Suppressor macrophage treated with lipopolysaccharide for 4 hours (primary cell): ENCODE data around the gene SMYD2.

ENCODE experiments used
- DNase-seq: peaks from one replicate; pipeline ENCODE4 v3.0.0-alpha.2; 2020

The SMYD2 gene, protein sequence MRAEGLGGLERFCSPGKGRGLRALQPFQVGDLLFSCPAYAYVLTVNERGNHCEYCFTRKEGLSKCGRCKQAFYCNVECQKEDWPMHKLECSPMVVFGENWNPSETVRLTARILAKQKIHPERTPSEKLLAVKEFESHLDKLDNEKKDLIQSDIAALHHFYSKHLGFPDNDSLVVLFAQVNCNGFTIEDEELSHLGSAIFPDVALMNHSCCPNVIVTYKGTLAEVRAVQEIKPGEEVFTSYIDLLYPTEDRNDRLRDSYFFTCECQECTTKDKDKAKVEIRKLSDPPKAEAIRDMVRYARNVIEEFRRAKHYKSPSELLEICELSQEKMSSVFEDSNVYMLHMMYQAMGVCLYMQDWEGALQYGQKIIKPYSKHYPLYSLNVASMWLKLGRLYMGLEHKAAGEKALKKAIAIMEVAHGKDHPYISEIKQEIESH

DNA sequence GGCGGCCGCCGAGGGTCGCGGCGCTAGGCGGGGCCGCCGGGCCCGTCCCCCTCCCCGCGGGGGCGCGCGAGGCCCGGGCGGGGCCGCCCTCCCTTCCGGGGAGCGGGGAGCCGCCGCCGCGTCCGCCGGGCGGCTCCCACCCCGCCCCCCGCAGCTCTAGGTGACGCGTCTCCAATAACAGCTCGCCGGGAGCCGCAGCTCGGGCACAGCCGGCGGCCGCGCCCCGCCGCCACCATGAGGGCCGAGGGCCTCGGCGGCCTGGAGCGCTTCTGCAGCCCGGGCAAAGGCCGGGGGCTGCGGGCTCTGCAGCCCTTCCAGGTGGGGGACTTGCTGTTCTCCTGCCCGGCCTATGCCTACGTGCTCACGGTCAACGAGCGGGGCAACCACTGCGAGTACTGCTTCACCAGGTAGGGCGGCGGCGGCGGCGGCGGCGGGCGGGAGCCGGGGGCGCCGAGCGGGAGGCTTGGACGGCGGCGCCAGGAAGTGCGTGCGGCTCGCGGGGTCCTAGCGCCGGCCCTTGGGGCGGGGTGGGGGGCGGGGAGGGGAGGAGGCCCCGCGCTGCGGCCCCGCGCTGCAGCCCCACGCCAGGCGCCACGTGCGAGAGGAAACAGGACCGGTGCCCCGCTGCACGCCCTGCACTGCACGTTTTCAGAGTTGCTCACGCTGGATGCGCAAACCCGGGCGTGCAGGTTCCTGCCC is at the start of gene SMYD2:
Gene SMYD2, plus strand, starts transcription at position 139 of the 699 bp plus-strand sequence. Its CDS starts 96 bp downstream, at position 235.
- DNase-seq, result peak; percentile 55

DNA sequence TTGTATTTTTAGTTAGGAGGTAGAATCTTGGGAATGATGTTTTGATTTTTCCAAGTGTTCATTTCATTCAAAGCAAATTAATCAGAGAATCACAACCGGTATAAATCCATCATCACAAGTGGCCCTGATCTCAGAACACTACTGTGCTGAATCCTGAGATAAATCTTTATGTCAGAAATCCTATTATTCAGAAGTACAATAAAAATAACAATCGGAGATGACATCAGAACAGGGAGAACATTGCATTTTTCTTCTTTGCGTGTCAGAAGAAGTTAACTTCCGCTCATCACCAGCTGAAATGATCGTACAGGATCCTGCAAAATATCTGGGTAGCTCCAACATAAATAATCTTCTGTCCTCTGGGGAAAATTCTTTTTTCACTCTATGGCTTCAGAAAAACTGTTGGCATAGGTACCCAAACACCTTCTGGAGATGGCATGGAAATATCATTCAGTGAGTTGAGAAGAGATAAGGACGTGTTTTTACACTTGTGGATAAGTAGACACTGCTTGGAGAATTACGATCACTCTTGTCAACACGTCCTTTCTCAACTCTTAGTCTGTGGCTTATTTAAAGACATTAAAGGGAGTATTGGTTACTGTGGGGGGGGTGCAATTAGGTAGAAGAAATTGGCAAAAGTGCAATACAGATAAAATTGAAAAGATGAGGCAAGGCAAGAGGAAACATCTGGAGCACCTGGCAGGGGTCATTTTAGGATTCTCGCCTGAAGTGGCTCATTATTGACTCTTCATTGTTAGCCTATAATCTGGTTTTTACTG is 46.9 kb upstream of the SMYD2 start:
- no peak for DNase-seq

DNA sequence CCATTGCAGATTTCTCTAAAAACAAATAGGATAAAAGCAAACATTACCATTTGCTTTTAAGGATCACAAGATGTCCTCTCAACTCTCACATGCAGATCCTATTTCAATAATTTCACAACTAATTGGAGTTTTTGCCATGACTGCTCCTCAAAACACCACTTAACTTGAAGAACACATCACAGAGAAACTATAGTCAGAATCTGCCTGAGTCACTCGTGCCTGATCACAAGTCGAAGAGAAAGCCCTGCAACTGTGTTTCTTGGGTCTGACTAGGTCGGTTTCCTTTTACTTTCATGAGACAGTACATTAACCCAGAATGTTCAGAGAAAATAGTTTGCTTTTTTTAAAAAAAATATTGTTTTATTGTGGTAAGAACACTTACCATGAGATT is 46.3 kb upstream of the SMYD2 start:
- DNase-seq, result peak; percentile 22

DNA sequence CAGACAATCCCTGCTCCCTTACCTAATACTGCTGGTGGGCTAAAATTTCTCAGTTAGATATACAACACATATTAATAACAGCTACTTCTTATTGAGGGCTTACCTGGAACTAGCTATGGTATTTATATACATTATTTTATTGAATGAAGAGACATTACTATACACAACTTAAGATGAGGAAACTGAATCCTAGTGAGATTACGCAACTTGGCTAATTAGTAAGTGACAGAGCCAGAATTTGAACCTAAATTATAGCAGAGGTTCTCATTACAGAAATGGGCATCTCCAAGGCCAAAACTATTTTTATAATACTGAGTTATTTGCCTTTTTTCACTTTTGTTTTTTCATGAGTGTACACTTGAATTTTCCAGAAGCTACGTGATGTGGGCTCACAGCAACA is 44.5 kb upstream of the SMYD2 start:
- no peak for DNase-seq

DNA sequence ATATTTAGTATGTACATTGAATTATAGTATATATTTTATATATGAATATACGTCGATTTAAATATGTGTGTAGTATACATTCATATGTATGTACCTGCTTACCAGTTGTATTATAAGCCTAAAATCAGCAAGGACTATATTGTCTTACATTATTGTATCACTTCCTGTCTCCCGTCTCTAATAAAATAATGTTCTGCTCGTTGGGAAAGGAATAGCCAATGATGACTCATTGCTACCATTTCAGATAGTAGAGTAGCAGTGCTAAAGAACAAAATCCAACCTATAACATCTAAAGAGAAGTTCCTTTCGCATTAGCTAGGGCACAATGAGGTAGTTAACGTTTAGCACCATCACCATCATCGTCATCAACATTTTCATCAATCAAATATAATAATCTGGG is 39.9 kb upstream of the SMYD2 start:
- DNase-seq, result no peak

DNA sequence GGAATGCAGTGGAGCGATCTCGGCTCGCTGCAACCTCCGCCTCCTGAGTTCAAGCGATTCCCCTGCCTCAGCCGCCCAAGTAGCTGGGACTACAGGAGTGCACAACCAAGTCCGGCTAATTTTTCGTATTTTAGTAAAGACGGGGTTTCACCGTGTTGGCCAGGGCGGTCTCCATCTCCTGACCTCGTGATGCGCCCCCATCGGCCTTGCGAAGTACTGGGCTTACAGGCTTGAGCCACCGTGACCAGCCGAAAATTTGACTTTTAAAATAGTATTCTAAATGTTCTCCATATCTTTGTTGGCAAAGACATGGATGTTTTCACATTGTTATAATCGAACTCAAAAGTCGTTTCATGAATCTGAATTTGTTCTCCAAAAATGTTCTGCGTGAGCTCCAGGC is 36.7 kb upstream of the SMYD2 start:
- no peak for DNase-seq

DNA sequence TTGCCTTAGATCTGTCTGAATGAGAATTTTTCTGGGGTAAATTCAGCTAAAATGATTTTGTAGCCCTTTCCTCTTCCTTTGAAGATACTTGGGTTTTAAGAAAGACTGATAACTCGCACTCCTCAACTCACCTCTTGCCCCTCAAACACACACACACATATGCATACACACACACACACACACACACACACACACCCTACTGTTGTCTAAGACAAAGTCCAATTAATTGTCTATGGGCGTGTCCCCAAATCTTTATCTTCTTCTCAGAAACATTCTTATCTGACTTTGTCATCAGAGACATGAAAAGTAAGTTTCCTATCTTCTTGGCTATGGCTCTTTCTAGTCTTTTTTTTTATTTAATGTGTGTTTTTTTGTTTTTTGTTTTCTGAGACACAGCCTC is 36.1 kb upstream of the SMYD2 start:
- no peak for DNase-seq

DNA sequence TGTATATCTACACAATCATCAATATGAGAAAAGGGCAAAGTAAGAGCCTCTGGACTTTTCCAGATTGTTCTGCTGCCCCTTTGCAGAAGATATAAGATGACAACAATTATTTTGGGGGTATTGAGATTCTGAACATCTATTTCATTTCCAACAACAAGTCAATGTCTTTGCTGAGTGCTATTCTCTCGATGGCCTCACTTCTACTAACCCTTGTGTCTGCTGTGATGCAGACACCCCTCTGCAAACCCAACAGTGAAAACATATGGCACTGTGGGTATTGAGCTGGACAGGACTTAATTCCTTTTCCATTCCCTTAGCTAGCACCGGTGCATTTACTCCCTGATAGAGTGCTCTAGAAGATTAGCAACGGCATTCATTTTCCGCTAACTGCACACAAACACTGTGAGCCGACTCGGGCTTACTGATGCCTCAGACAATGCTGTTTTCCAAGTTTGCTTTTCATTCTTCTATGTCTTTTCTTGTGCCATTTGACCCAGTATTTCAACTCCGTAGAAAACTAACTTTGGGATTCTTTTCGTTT is 33.4 kb upstream of the SMYD2 start:
- no peak for DNase-seq

DNA sequence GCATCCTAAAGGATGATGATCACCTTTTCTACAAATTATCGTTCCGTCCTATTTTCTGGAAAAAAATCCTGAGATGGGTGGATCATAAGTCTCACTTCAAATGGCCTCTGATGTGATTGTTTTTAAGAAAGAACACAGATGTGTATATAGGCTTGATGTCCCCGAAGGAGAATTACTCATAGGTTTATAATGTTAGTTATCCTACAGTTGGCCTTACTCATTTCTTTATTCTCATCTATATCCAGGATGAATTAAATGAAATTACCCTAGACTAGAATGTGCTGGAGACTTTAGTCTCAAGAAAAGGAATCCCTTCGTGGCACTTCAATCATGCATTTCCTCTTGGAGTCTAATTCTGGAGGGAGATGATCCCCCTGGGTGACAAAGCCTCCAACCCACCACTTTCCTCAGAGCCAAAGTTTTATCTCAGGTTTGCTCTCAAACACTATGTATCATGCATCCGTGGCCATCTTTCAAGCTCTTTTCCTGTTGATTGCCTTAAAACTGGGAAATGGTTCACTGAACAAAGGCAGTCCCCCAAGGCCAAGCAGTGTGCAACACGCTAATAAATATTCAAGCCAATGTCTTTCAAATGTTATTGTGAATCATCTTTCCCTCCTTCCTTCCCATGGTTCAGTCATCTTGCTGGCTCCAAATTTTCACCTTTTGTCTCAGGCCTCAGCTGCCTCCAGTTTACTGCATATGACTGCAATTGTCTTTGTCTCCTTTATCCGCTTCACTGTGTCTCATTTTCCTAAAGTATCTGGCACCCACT is 32.5 kb upstream of the SMYD2 start:
- no peak for DNase-seq

DNA sequence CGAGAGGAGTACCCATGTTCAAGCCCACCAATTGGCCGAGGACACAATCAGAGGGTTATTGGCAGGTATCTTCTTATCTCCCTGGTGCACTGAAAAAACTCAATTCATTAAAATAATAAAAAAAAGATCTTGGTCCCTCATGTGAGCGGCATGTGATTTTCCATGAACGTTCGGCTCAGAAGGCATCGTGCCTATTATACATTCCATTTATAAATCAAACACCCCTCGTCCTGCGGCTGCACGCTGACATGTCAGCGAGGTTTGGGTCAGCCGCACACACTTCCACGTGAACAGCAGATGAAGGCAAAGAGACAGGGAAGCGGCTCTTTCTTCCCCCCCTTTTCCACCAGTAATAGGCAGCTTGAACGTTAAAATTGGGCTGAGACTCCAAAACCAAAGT is 31.3 kb upstream of the SMYD2 start:
- DNase-seq, result no peak

DNA sequence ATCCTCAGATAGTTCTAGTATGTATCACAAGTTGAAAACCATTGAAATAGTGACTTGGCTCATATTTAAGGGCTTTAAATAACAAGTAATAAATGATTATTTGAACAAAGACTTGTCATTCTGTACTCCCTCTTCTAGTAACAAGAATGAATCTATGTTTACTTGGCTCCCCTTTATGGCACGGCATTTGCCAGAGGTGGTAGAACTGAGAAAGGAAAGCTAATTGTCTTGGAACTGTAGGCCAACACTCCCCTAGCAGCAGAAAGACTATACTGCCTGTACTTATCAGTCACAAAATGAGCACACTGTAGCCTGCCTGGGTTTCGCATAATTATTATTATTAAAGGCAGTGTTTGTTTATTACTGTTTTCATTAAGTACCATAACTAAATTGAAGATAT is 29.6 kb upstream of the SMYD2 start:
- DNase-seq, result no peak

DNA sequence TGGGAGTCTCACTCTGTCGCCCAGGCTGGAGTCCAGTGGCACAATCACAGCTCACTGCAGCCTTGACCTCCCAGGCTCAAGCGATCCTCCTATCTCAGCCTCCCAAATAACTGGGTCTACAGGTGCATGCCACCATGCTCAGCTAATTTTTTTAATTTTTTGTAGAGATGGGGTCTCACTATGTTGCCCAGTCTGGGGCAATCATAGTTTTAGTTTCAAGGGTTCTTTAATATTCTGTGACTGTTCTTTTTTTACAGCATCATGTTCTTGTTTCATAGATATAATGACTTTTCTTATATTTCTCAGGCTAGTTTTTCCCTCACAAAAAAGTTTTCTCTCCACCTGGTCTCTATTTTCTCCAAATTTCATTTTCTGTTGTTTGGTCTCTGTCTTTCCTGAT is 25.4 kb upstream of the SMYD2 start:
- DNase-seq, result no peak

DNA sequence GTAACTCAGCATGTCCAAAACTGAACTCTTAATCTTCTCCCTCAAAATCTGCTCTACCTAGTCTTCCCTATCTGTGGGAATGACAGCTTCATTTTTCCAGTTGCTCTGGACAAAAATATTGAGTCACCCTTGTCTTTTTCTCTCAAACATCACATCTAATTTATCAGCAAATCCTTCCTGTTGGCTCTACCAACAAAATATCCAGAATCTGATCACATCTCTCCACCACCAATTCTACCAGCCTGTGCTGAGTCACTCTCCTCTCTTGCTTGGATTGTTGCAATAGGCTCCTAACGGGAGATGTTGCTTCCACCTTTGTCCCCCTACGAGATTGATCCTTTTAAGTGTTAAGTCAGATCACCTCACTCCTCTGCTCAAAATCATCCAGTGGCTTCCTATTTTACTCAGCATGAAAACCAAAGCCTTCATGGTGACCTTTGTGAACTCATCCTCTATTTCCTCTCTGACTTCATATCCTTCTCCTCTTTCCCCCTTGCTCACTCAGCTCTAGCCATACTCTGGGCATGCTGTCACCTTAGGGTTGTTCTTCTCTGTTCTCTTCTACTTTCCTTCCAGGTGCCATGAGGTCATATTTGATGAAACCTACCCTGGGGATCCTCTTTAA is 21.5 kb upstream of the SMYD2 start:
- peak; percentile 32 for DNase-seq

DNA sequence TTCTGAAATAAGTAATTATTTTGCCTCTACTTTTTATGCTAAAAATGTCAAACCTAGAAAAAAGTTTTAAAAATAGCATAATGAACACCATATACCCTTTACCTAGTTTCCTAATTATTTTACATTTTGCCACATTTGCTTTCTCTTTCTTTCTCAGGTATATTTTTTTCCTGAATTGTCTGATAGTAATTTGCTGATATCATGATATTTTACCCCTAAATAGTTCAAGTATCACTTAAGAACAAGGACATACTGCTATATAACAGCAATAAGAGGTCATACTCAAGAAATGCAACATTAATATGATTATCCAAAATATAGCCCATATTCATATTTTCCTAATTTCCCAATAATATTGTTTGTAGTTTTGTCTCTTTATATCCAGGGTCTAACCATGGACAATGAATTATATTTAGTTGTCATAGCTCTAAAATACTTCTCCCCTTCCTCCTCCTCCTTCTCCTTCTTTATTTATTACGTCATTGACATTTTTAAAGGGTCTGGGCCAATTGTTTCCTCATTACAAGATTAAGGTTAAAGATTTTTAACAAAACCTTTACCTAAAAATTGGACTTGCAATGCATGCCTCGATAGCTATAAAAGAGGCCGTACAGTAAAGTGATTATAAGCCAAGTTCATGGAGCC is 20.3 kb upstream of the SMYD2 start:
- no peak for DNase-seq

DNA sequence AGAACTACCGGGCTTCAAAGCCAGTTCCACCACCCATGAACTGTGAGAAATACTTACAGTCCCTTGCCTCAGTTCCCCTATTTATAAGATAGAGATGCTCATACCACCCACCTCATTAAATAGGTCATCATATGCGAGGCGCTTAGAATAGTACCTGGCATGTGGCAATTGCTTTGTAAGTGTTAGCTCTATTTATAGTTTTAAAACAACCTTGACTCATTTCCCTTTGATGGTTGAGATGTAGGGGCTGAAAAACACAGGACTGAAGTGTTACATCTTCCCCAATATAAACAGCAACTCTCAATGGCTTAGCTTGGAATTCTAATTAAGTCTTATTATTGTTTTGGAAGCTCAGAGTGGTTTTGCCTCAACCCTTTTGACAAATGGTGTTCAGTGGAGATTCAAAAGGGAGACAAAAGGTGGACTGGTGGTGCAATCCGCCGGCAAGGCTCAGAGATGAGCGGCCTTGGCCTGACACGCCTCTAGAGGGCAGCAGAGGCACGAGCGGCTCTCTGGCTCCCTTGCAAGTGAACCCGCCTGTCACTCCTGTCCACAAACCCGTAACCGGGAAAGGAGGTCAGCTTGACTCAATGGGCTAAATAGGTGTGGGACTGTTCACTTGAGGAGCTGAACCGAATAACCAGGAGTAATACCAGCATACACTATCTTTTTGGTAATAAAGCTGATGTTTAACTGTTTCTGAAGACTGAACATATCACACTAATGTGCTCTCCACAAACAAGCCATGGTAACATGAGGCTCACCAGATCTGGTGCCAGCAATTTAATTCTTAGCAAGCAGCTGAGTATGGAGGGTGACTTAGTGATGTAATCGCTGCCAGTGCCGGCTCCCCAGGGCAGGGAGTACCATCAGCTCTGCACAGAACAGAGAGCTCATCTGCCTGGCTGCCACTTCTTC is 19.5 kb upstream of the SMYD2 start:
- peak; percentile 82 for DNase-seq

DNA sequence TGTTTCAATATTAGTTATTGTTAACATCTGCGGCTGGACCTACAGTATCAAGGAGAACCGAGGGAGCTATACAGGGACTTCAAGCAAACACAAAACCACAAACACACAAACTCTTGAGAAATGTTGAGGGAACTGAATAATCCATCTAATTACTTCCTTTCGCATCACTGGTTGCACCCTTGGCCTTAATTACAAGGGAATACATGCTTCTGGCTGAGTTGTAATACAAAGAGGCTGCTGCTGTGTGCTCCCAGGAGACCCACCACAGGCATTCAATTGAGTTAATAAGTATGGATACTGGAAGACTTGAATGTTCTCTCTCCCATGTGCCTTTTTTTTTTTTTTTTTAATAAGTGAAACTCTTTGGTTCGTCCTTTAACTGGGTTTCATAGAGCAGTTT is 16.8 kb upstream of the SMYD2 start:
- DNase-seq, result no peak

DNA sequence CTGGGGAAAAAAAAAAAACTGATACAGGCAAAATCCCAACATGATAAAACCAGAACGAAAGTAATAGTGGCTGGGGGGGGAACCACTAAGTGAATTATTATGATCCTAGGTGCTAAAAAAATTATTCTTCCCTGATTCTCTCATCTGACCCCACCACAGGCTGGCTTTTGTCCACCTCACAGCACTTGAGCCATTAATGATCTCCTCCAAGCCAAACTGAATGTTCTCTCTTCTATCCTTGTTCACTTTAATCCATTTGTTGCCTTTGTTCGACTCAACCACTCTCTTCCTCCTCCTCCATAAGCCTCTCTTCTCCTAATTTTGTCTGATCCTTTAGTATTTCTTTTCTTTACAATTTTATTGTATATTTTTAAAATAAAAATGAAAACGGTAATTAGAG is 16.0 kb upstream of the SMYD2 start:
- DNase-seq, result no peak

DNA sequence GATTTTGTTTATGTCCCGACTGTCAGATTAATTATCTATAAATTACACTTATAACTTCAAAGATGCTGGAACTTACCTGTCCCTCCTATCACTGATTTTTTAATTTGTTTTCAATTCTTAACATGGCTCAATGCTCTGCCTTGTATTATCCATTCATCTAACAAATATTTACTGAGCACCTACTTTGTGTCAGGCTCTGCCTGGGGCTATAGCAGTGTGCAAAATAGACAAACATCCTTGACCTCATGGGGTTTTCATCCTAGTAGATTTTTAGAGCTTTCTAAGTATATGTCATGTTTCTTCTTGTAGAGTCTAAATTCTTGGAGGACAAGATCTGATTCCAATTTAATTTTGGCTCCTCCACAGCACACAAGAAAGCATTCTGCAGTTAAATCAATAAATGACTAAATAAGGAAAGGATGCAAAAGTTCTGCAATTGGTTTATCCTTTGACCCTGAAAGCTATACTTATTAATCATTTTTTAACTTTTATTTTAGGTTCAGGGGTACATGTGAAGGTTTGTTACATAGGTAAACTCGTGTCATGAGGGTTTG is 10.8 kb upstream of the SMYD2 start:
- no peak for DNase-seq

DNA sequence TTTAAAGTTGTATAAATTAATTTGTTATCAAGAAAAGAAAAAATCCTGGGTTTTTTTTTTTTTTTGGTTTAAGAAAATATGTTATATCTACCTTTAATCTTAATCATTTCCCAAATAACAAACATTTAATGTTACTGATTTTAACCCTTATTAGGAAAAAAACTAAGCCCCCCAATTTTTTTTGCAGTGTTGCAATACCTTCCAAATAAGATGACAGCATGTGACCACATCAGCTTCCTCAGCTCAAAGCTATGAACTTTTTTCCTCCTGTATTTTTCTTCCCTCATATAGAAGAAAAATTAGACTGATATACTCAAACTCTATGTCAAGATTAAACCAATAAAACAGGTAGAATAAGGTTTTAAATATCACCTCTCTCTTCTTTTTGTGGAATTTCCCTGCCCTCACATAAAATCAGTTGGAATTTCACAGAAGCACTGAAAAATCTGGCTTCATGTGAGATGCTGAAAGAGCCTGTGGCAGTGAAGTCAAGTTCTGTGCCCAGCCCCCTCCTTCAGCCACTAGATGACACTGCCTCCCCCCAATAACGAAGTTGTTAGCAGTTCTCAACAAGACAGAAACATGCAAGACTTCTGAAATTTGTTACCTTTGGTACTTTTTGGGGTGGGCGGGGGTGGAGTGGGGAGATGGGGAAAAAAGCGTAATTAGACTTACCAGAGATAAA is 9.6 kb upstream of the SMYD2 start:
- no peak for DNase-seq
